Sigmoid colon (tissue), 7 donors: ENCODE results near the gene WDR33. TPM values are rescaled to one million over a fixed set of nuclear protein-coding genes. Genes with fewer than 3 reads are reported as not detected.

ENCODE experiments used
- DNase-seq: peaks from one replicate; pipeline ENCODE4 v3.0.0-alpha.2; 2019
- H3K27ac ChIP-seq, 4 donors: fragments of 200-600 bp; sonication (generic); one replicate each; pipeline ENCODE4 v1.5.1; 2016 to 2019; ENCODE audit warnings: mild to moderate bottlenecking in 1 of 4
- H3K27me3 ChIP-seq, 3 donors: fragments of 200-600 bp; sonication (generic); one replicate each; pipeline ENCODE4 v1.5.1; 2019; ENCODE audit warnings: mild to moderate bottlenecking in 1 of 3
- H3K36me3 ChIP-seq, 4 donors: fragments of 200-600 bp; sonication (generic); one replicate each; pipeline ENCODE4 v1.5.1; 2016 to 2019
- H3K4me1 ChIP-seq, 4 donors: fragments of 200-600 bp; sonication (generic); one replicate each; pipeline ENCODE4 v1.5.1; 2017 to 2019
- H3K4me3 ChIP-seq, 4 donors: fragments of 200-600 bp; sonication (generic); one replicate each; pipeline ENCODE4 v1.5.1; 2017 to 2019; ENCODE audit warnings: mild to moderate bottlenecking in 2 of 4, moderate library complexity in 1 of 4
- H3K9me3 ChIP-seq, 4 donors: fragments of 200-600 bp in 3 of 4; sonication (generic) in 3 of 4; one replicate each; pipeline versions ENCODE4 v1.5.1 to v1.6.1; 2013 to 2019
- CTCF ChIP-seq, 4 experiments: fragments of 450-650 bp in 3 of 4; fragments of 200-600 bp in 1 of 4; IDR thresholded peaks; one replicate each; pipeline ENCODE4 v1.5.1; 2016 to 2019; ENCODE audit warnings: antibody characterized with exemption in 4 of 4, mild to moderate bottlenecking in 3 of 4, moderate library complexity in 2 of 4
- EP300 ChIP-seq, 4 donors: sonication (generic); formaldehyde crosslinking; IDR thresholded peaks; one replicate each; pipeline ENCODE4 v1.6.1; 2017; ENCODE audit warnings: antibody characterized with exemption in 4 of 4
- POLR2A ChIP-seq, 2 donors: fragments of 450-650 bp; IDR thresholded peaks; one replicate each; pipeline ENCODE4 v1.6.1; 2016; ENCODE audit warnings: antibody characterized with exemption in 2 of 2, mild to moderate bottlenecking in 2 of 2, moderate library complexity in 2 of 2
- POLR2AphosphoS5 ChIP-seq, 4 donors: sonication (generic); formaldehyde crosslinking; IDR thresholded peaks; one replicate each; pipeline ENCODE4 v1.6.1; 2017; ENCODE audit warnings: antibody characterized with exemption in 4 of 4
- WGBS, 2 donors: extraction: QIAGEN DNeasy Blood & Tissue Kit; methylation state at CpG; one replicate each; pipeline ENCODE4 v1.1.7; 2013; 5-methylcytosine and 5-hydroxymethylcytosine counted together
- intact Hi-C: fragments of 100-400 bp; cut with DNase I; formaldehyde crosslinking; loops from one replicate; pipeline ENCODE4 v1.15.1; 2023
- polyA plus RNA-seq, 3 donors: library from polyadenylated mRNA; stranded (reverse); fragments of 200-250 nt; gene quantifications; one replicate each; pipeline ENCODE4 v1.2.3, GENCODE V29; 2013
- total RNA-seq, 4 donors: library from RNA; depleted of rRNA; stranded (reverse); fragments of >200 nt; gene quantifications; one replicate each; pipeline ENCODE4 v1.1.0, GENCODE V29; 2016
- donor health status: healthy with polysubstance abuse.
- donor health status: Bipolar disorder and iron deficiency.
- donor health status: healthy.

The WDR33 gene
- total and polyA plus RNA-seq, 7 donors = 8.3 to 45.2 (median 37.8) TPM

- no peaks in the 10 kb centered on the region for H3K9me3 ChIP-seq
- intact Hi-C loops = no loop called here
- peak overlapping the region in 3 of 4 donors; percentile 14 to 30 (median 19) for H3K4me3 ChIP-seq
- DNase-seq = no peak
- H3K36me3 ChIP-seq = peaks cover 0 to 4% (median 1%) of the 10 kb centered on the region in 4 donors
- TF ChIP-seq POLR2AphosphoS5 (IDR thresholded peaks at IDR 0.05) (no peak), POLR2A (IDR thresholded peaks at IDR 0.05) (no peak), EP300 (IDR thresholded peaks at IDR 0.05) (no peak), CTCF (IDR thresholded peaks at IDR 0.05) (no peak)
- H3K27ac ChIP-seq = peak overlapping the region in 3 of 4 donors; percentile 59 to 66 (median 60)
- H3K4me1 ChIP-seq = peaks cover 0 to 22% (median 18%) of the 10 kb centered on the region in 4 donors
- H3K27me3 ChIP-seq = no peaks in the 10 kb centered on the region
- 87 to 93% methylated on average over 6 of the region's 6 CpGs for WGBS, 2 donors
These were observed 77.7 kb downstream of the WDR33 start for GRCh38 chr2:127733113-127733815.

GRCh38 chr2:127726158-127726880 is 84.7 kb downstream of the WDR33 start:
- H3K36me3 ChIP-seq = peaks cover 0 to 27% (median 20%) of the 10 kb centered on the region in 4 donors
- TF ChIP-seq CTCF (IDR thresholded peaks at IDR 0.05) = no peak
- TF ChIP-seq POLR2A (IDR thresholded peaks at IDR 0.05) = no peak
- no peak for TF ChIP-seq POLR2AphosphoS5 (IDR thresholded peaks at IDR 0.05)
- no peak for TF ChIP-seq EP300 (IDR thresholded peaks at IDR 0.05)
- H3K27ac ChIP-seq = no peak overlapping the region
- DNase-seq = no peak
- intact Hi-C loops = no loop called here
- H3K4me3 ChIP-seq = no peak overlapping the region
- no peaks in the 10 kb centered on the region for H3K9me3 ChIP-seq
- no peaks in the 10 kb centered on the region for H3K4me1 ChIP-seq
- no peaks in the 10 kb centered on the region for H3K27me3 ChIP-seq
- 90 to 95% methylated on average over 6 of the region's 6 CpGs for WGBS, 2 donors

GRCh38 chr2:127722807-127723206 is 88.2 kb downstream of the WDR33 start:
- Histone ChIP-seq H3K4me1 (no peaks in the 10 kb centered on the region), H3K36me3 (peaks cover 15 to 62% (median 43%) of the 10 kb centered on the region in 4 donors), H3K27ac (no peak overlapping the region), H3K27me3 (no peaks in the 10 kb centered on the region), H3K4me3 (no peak overlapping the region), H3K9me3 (no peaks in the 10 kb centered on the region)
- intact Hi-C loops = no loop called here
- no peak for DNase-seq
- no peak for TF ChIP-seq POLR2AphosphoS5 (IDR thresholded peaks at IDR 0.05)
- TF ChIP-seq POLR2A (IDR thresholded peaks at IDR 0.05) = no peak
- no peak for TF ChIP-seq CTCF (IDR thresholded peaks at IDR 0.05)
- TF ChIP-seq EP300 (IDR thresholded peaks at IDR 0.05) = no peak
- WGBS, 2 donors = 94 to 95% methylated on average over 3 of the region's 3 CpGs

- no peak for TF ChIP-seq POLR2A (IDR thresholded peaks at IDR 0.05)
- TF ChIP-seq EP300 (IDR thresholded peaks at IDR 0.05) = no peak
- no peak for TF ChIP-seq POLR2AphosphoS5 (IDR thresholded peaks at IDR 0.05)
- no peak for TF ChIP-seq CTCF (IDR thresholded peaks at IDR 0.05)
- H3K27me3 ChIP-seq = no peaks in the 10 kb centered on the region
- no peak overlapping the region for H3K4me3 ChIP-seq
- peaks cover 15 to 65% (median 44%) of the 10 kb centered on the region in 4 donors for H3K36me3 ChIP-seq
- 95 to 96% methylated on average over 2 of the region's 2 CpGs for WGBS, 2 donors
- DNase-seq = no peak
- no peaks in the 10 kb centered on the region for H3K9me3 ChIP-seq
- H3K4me1 ChIP-seq = no peaks in the 10 kb centered on the region
- intact Hi-C loops = no loop called here
- no peak overlapping the region for H3K27ac ChIP-seq
These were observed 89.0 kb downstream of the WDR33 start for GRCh38 chr2:127721978-127722355.
